HEK293 (cell line): ENCODE data around the gene HK3.

Experiments
- KLF10 ChIP-seq: fragments of 450-650 bp; IDR thresholded peaks from 2 replicates; pipeline ENCODE4 v1.5.1; 2018; ENCODE audit warnings: missing biosample characterization, mild to moderate bottlenecking, missing genetic modification characterization
- TCF7L2 ChIP-seq: IDR thresholded peaks from 2 replicates; pipeline ENCODE4 v1.6.1; 2011; ENCODE audit warnings: low read depth, mild to moderate bottlenecking, inconsistent platforms, low read length, moderate library complexity, borderline replicate concordance
- ZFHX2 ChIP-seq: fragments of 450-650 bp; formaldehyde crosslinking; conservative IDR thresholded peaks from 2 replicates; pipeline ENCODE4 v1.5.1; 2016; ENCODE audit warnings: missing biosample characterization, missing genetic modification characterization
- ZNF202 ChIP-seq: fragments of 450-650 bp; formaldehyde crosslinking; IDR thresholded peaks from 2 replicates; pipeline ENCODE4 v1.5.1; 2016; ENCODE audit warnings: missing biosample characterization, missing genetic modification characterization, borderline replicate concordance
- ZNF311 ChIP-seq: fragments of 450-650 bp; formaldehyde crosslinking; IDR thresholded peaks from 2 replicates; pipeline ENCODE4 v1.5.1; 2017; ENCODE audit warnings: missing biosample characterization, missing genetic modification characterization, borderline replicate concordance
- ZNF580 ChIP-seq: fragments of 450-650 bp; formaldehyde crosslinking; IDR thresholded peaks from 2 replicates; pipeline ENCODE4 v1.5.1; 2016; ENCODE audit warnings: missing biosample characterization, missing genetic modification characterization
- ZNF76 ChIP-seq: fragments of 450-650 bp; formaldehyde crosslinking; IDR thresholded peaks from 2 replicates; pipeline ENCODE4; 2016; ENCODE audit warnings: low read depth, missing biosample characterization, missing genetic modification characterization, borderline replicate concordance
- TF ChIP-seq, protein P1 (sequence below): fragments of 450-650 bp; formaldehyde crosslinking; IDR thresholded peaks from 2 replicates; pipeline ENCODE4 v1.5.1; 2016; ENCODE audit warnings: missing biosample characterization, missing genetic modification characterization

GRCh38 chr5:176927562-176927961 is 28.4 kb upstream of the HK3 start:
- TF ChIP-seq ZNF311 (no peak), KLF10 (tag by site-specific recombination) (no peak), TCF7L2 (no peak), ZFHX2 (tag by site-specific recombination) (no peak), ZNF580 (tag by site-specific recombination) (no peak), ZNF76 (tag by site-specific recombination) (no peak), ZNF202 (no peak)
- TF ChIP-seq, protein P1, sequence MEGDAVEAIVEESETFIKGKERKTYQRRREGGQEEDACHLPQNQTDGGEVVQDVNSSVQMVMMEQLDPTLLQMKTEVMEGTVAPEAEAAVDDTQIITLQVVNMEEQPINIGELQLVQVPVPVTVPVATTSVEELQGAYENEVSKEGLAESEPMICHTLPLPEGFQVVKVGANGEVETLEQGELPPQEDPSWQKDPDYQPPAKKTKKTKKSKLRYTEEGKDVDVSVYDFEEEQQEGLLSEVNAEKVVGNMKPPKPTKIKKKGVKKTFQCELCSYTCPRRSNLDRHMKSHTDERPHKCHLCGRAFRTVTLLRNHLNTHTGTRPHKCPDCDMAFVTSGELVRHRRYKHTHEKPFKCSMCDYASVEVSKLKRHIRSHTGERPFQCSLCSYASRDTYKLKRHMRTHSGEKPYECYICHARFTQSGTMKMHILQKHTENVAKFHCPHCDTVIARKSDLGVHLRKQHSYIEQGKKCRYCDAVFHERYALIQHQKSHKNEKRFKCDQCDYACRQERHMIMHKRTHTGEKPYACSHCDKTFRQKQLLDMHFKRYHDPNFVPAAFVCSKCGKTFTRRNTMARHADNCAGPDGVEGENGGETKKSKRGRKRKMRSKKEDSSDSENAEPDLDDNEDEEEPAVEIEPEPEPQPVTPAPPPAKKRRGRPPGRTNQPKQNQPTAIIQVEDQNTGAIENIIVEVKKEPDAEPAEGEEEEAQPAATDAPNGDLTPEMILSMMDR = no peak
